Activated CD8-positive, alpha-beta memory T cell treated with anti-CD3 and anti-CD28 coated beads for 48 hours (primary cell): ENCODE data around the gene SNAI3.
A peak's percentile ranks its signal among the peaks of the same experiment; 100 is the strongest.

Source experiments
- DNase-seq, 3 experiments: peaks; one replicate each; pipeline ENCODE4 v3.0.0-alpha.2; 2020; ENCODE audit warnings: low read depth in 2 of 3, low spot score in 2 of 3

Gene SNAI3

DNA sequence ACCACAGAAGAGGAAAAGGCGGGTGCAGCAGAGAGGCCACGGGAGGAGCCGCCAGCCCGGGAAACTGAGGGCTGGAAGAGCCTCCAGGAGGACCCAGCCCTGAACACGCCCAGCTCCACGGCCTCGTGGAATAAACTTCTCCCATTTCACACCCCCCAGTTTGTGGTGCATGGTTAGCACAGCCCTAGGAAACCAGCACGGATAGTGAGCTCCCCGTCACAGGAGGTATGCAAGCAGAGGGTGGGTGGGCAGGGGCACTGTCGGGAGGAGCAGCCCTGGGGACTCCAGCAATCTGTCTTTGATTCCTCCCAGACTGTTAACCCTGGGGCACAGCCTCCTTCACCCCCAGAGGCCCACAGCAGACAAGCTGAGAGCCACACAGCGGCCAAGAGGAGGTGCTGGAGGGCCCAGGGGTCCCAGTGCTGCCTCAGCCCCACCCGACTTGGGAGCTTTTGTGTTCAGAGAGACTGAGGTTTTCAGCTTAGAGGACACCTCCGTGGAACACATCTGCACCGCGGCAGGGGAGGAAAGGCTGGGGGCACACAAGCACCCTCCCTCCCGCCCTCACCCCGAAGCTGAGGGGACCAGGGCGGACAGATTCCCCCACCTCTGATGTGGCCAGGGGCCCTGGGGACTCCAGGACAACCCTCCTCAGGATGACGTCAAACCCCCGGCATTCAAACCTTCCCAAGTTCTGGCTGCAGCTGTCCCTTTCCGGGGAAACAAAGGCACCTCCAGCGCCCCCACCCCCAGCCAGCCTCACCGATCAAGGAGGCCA, 49.6 kb downstream of the SNAI3 start:
- DNase-seq = no peak

DNA sequence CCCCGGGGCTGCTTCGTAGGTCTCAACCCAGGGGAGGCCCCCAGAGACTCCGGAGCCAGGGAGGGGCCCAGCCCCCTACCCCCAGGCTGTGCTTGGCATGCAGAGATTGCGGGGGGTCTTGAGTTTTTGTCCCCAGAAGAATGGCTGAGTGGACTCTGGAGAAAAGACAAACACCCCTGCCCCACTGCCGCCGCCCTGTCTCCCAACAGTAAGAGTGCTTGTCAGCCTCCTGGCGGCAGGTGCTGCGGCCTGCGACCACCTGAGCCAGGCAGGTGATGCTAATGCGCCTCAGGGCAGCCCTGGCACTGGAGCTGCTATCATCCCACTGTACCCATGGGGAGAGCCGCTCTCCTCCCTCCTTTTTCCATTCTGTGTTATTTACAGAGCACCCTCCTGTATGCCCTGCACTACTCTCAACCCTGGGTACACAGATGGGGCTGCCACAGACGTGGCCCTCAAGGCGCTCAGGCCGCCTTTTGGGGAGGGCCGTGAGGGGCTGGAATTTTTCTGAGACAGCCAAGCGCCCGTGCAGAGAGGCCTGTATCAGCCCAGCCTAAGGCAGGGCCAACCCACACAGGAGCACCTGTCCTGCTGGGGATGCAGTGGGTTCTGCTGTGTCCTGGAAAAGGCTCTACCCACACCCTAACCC, 50.5 kb downstream of the SNAI3 start:
- no peak for DNase-seq

DNA sequence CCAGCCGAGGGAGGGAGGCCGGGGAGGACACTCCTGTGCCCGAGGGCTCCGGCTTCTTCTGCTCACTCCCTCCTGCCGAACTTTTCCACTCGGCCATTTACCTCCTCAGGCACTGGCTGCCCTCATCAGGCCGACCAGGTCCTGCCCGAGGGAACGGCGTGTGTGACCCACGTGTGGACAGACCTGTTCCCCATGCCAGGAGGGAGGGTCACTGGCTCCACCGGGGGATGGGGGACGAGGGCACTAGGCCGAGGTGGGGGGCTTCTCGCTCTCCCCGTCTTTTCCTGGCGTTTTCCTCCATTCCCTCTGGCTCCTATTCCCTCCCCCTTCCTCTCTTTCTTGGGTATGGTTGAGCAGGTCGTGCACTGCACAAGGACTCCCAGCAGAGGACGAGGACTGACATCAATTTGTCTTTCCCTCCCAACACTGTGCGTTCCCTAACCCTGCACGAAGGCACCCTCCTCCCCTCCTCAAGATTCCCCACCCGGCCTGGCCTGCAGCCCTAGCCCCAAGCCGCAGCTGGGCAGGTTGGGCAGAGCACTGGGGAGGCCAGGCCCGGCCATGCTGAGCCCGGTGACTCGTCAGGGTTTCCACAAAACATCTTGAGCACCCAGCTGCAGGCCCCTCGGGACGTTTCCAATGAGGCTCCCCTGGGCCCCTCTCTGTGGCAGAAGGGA, 51.2 kb downstream of the SNAI3 start:
- DNase-seq = no peak

DNA sequence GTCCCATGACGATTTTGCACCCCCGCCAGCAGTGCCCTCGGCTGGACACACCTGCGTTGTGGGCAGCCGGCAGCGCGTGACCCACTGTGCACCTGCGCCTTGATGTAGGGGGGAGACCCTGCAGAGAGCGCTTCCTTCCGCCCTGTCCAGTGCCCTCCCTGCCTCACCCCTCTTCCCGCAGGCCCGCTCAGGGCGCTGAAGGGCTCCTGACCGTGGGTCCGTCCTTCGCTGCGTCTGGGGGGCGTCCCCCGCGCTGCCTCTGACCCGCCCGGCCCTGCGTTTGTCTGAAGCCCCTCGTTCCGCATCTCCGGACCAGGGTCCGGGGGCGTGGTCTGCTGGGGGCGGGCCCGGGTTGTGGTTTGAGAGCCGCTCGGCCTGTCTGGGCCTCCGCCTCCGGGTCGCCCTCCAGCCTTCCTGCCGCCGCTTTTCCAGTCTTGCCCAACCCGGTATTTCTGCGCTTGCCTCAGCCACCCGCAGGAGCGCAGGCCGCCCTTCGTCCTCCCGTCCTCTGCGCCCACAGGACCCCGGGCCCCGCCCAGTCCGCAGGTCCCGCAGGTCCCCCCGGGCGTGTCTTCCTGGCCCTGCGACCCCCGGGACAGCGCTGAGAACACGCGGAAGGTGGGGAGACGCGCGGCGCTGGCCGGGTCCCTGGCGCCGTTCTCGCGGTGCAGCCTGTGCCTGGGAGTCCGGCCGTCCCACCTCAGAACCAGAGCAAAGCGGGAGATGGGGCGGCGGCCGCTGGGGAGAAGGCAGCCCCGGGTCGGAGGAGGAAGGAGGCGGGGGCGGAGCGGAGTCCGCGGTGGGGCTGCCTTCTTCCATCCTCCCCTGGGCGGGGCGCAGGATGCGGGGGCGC, 51.9 kb downstream of the SNAI3 start:
- peak; percentile 27 to 49 (median 42) for DNase-seq

DNA sequence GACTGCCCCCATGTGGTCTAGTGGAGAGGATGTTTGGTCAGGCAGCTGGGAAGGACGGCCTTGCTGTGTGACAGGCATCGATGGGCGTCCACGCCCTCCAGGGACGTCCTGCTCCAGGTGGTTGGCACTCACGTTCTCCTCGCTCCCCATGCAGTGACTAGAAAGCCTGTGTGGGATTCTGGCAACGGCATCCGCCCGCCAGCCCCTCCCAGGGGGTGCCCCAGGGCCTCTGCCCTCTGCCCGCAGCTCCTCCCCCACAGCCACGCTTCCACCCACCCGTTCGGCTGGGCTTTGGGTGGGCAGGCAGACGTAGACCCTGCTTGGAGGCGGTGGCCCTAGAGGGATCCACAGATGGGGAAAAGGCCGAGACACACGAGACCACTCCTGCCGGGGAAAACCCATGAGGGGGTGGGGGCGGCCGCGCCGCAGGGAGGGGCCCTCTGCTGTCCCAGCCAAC, 52.6 kb downstream of the SNAI3 start:
- peak in 1 of 3 experiments; percentile 58 for DNase-seq

DNA sequence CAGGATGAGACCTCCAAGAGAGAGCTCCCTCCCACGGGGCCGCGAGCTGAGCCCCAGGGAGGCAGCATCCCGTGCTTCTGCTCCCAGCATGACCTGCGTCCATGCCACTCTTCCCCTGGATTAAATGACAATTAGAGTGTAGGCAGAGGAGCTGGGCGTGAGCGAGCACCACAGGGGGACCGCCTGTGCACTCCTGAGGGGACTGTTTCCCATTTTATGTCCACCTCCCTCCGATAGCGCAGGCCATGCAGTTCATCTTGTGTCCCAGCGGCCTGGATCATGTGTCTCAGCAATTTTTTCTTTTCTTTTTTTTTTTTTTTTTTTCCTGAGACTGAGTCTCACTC, 53.7 kb downstream of the SNAI3 start:
- DNase-seq = no peak

DNA sequence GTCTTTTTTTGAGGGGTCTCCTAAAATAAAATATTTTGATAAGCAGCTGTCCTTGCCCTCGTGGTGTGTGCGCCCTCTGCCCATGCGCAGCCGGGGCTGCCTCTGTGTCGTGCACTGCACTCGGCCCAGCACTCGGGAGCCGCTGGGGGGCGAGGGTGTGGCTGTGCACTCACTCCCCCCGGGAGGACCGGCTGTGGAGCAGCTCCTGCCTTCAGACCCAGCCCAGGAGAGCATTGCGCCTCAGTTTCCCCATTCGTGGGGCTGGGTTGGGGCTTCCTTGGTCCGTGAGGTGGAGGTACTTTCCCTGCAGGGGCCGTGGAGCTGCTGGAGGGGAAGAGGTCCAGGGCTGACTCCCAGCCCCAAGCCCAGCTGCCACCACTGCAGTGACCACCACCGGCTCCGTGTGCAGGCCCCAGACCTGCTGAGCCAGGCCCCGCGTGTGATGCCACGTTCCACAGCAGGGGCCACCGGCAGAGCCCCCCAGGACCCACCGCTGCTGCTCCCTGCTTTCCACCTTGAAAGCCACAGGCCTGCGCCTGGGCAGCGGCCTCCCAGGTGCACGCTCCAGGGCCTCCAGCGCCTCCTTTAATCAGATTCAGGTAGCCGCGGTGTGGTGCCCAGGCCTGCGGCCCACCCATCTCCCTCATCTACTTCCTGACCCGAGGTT, 54.3 kb downstream of the SNAI3 start:
- no peak for DNase-seq

DNA sequence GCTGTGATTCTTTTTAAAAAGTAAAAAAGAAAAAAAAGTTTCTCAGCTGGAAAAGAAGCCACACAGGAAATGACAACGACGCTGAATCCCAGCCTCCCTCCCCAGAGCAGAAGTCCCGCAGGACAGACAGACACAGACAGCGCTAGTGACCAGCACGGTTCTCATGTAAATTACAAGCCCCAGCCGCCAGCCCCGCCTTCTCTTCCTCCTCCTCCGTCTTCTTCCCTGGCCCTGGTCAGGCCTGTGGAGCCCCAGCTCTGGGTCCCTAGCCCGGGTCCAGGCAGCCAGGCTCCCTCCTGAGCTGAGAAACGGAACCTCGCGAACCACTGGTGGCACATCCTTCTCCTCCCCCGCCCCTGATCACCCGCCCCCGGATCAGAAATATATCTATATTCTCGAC, 54.9 kb downstream of the SNAI3 start:
- no peak for DNase-seq

DNA sequence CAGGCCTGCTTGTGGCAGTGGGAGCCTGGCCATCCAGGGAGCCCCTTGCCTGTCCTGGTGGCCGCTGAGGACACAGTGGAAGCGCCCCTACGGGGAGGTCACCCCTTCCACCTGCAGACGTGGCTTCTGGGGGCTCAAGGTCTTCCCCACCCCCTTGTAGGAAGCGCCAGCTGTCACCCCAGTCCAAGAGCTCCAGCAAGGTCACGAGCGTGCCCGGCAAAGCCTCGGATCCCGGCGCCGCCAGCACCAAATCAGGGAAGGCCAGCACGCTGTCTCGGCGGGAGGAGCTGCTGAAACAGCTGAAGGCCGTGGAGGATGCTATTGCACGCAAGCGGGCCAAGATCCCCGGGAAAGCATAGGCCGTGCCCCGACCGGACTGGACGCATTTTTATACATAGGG, 55.4 kb downstream of the SNAI3 start:
- DNase-seq = no peak

DNA sequence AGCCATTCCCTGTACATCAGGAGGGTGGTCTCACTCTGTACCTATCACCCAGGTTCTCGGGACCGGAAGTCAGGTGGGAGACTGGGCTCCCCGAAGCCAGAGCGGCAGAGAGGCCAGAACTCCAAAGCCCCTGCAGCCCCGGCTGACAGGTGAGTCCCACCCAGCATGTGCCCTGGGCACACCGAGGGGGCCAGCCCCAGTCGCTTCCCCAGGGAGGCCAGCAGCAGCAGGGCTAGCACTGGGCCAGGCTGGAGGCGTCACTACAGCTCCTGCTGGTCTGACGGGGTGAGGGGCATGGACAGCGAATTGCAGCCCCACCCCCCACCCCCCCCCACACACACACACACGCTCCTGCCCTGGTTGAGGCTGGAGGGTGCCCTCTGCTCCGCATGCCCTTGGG, 55.9 kb downstream of the SNAI3 start:
- no peak for DNase-seq

DNA sequence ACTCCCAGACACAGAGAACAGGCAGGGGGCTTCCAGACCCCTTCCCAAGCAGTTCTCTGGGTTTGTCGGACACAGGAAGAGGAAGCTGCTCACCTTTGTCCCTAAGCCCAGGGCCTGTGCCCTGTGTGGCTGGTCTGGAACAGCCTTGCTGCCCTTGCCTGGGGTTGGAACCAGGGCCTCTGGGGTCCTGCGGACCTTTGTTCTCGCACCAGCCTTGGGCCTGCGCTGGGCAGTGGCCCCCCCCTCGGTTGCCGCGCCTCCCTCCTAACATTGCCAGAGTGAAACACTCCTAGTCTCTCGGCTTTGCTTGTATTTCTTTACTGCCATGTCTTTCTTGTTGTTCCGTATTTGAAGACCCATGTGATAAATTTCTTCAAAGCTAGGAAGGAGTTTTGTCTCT, 56.5 kb downstream of the SNAI3 start:
- DNase-seq = no peak

DNA sequence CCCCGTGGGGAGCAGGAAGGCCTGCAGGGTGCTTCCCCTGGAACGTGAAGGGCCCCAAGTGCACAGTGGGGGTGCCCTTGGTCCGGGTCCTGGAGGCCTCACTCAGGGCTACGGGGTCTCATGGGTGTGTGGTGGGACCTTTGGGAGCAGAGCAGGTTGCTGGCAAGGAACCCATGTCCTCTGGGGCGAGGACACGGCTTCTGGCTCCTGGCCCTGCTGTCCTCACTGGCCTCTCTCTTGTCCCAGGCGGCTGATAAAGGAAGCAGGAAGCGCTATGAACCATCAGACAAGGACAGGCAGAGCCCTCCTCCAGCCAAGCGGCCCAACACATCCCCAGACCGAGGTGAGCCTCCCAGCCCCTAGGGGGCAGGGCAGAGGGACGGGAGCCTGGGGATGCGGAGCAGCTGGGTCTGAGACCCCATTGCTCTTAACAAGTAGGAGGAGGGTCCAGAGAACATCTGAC, 57.8 kb downstream of the SNAI3 start:
- DNase-seq = no peak
